ENCODE results near the gene ICE2.
"Not testable (repeated sequence)": the region's sequence is repeated elsewhere in the genome, so short reads cannot be mapped to it uniquely, and the experiment has no call there.

ICE2 gene

GRCh38 chr15:60442031-60442650 is 36.8 kb downstream of the ICE2 start:
- peak; percentile 60 for FAIRE-seq

- FAIRE-seq: peak; percentile 17
Measured at GRCh38 chr15:60441331-60441730, 37.6 kb downstream of the ICE2 start.

GRCh38 chr15:60438646-60439045 is 40.3 kb downstream of the ICE2 start:
- FAIRE-seq: no peak

GRCh38 chr15:60428935-60429334 is 50.0 kb downstream of the ICE2 start:
- no peak for FAIRE-seq

- FAIRE-seq: no peak
Measured at GRCh38 chr15:60426870-60427508, 52.0 kb downstream of the ICE2 start.

- FAIRE-seq: no peak
Measured at GRCh38 chr15:60425461-60425860, 53.5 kb downstream of the ICE2 start.

GRCh38 chr15:60424006-60424405 is 54.9 kb downstream of the ICE2 start:
- no peak for FAIRE-seq

GRCh38 chr15:60423537-60423936 is 55.4 kb downstream of the ICE2 start:
- FAIRE-seq: peak; percentile 63

- FAIRE-seq: no peak
Measured at GRCh38 chr15:60421544-60421943, 57.4 kb downstream of the ICE2 start.

- FAIRE-seq: no peak
Measured at GRCh38 chr15:60420203-60420716, 58.7 kb downstream of the ICE2 start.

- FAIRE-seq: no peak
Measured at GRCh38 chr15:60419753-60420152, 59.2 kb downstream of the ICE2 start.

GRCh38 chr15:60418096-60418495 is 60.8 kb downstream of the ICE2 start:
- FAIRE-seq: no peak

GRCh38 chr15:60417112-60417511 is 61.8 kb downstream of the ICE2 start:
- FAIRE-seq: no peak

- FAIRE-seq: no peak
Measured at GRCh38 chr15:60416484-60416883, 62.5 kb downstream of the ICE2 start.

GRCh38 chr15:60414016-60414682 is 64.8 kb downstream of the ICE2 start:
- no peak for FAIRE-seq

- FAIRE-seq: no peak
Measured at GRCh38 chr15:60413231-60413824, 65.6 kb downstream of the ICE2 start.

- not testable (repeated sequence) for FAIRE-seq
Measured at GRCh38 chr15:60412807-60413206, 66.1 kb downstream of the ICE2 start.

- no peak for FAIRE-seq
Measured at GRCh38 chr15:60411774-60412425, 67.0 kb downstream of the ICE2 start.

GRCh38 chr15:60410350-60410749 is 68.6 kb downstream of the ICE2 start:
- FAIRE-seq: not testable (repeated sequence)

GRCh38 chr15:60408463-60408981 is 70.4 kb downstream of the ICE2 start:
- no peak for FAIRE-seq

- FAIRE-seq: no peak
Measured at GRCh38 chr15:60407415-60407805, 71.5 kb downstream of the ICE2 start.

GRCh38 chr15:60406513-60407414 is 72.2 kb downstream of the ICE2 start:
- no peak for FAIRE-seq

Measured in G401.6 (cell line).